Endothelial cell of umbilical vein (primary cell): ENCODE results near the gene NF2. TPM values are rescaled to one million over a fixed set of nuclear protein-coding genes. Genes with fewer than 3 reads are reported as not detected.
A peak's percentile ranks its signal among the peaks of the same experiment; 100 is the strongest.

Experiments used
- BruUV-seq: library from RNA; stranded (reverse); fragments of 400-500 nt; replicated peaks from 2 replicates; lab custom pipeline; 2021; lab: Mats Ljungman, UMichigan
- CTCF ChIA-PET: fragments of 300-600, 350-600 bp; sonication (Branson Sonifier 250); formaldehyde crosslinking; loops from one replicate; lab custom pipeline; 2021; ENCODE audit warnings: antibody characterized with exemption, inconsistent platforms; lab: Charles Lee
- POLR2A ChIA-PET: fragments of 300-600, 350-600 bp; sonication (Branson Sonifier 250); formaldehyde crosslinking; loops from one replicate; lab custom pipeline; 2021; ENCODE audit warnings: antibody characterized with exemption, inconsistent platforms; lab: Charles Lee
- DNase-seq: peaks from one replicate; pipeline ENCODE4 v3.0.0-alpha.2; 2011; ENCODE audit warnings: low read depth, low spot score
- FAIRE-seq: peaks from 2 replicates; lab custom pipeline; 2011; peaks lifted over from hg19 to GRCh38; lab: Jason Lieb, UNC
- H2AFZ ChIP-seq: 2 replicates; pipeline ENCODE4 v1.6.0; 2012; ENCODE audit warnings: low read depth, low read length, control low read depth, inconsistent platforms
- H3K27ac ChIP-seq: 2 replicates; pipeline ENCODE4 v1.5.1; 2011; ENCODE audit warnings: low read depth, mild to moderate bottlenecking, control low read depth, low read length, moderate library complexity; ENCODE audit not compliant: insufficient read depth
- H3K27me3 ChIP-seq, 2 experiments: 2 replicates each; pipeline versions ENCODE4 v1.6.0 to v1.6.1; 2011; ENCODE audit warnings: low read length in 2 of 2, mixed read lengths in 1 of 2; ENCODE audit not compliant: control insufficient read depth in 2 of 2, insufficient read depth in 2 of 2
- H3K36me3 ChIP-seq, 2 experiments: 2 replicates in 1 of 2; 3 replicates in 1 of 2; pipeline ENCODE4 v1.5.1; 2011; ENCODE audit warnings: low read length in 2 of 2, mild to moderate bottlenecking in 1 of 2, moderate library complexity in 1 of 2; ENCODE audit not compliant: control insufficient read depth in 2 of 2, insufficient read depth in 2 of 2; ENCODE audit errors: extremely low read depth in 1 of 2
- H3K4me1 ChIP-seq: 3 replicates; pipeline ENCODE4 v1.5.1; 2011; ENCODE audit warnings: mild to moderate bottlenecking, low read length; ENCODE audit not compliant: control insufficient read depth, insufficient read depth; ENCODE audit errors: extremely low read depth
- H3K4me2 ChIP-seq: 2 replicates; pipeline ENCODE4 v1.6.1; 2011; ENCODE audit warnings: low read length, control low read depth, mixed read lengths; ENCODE audit not compliant: insufficient read depth
- H3K4me3 ChIP-seq, 3 experiments: fragments of 200-600 bp in 1 of 3; sonication (generic), shearing (Covaris generic) in 1 of 3; replicated peaks in 1 of 3; 2 replicates each; pipeline ENCODE4 v1.5.1; 2011 to 2016; ENCODE audit warnings: control low read depth in 3 of 3, low read length in 3 of 3, mild to moderate bottlenecking in 2 of 3, inconsistent platforms in 1 of 3, low read depth in 1 of 3, moderate library complexity in 1 of 3; ENCODE audit not compliant: insufficient read depth in 1 of 3
- H3K79me2 ChIP-seq: 2 replicates; pipeline ENCODE4 v1.6.0; 2012; ENCODE audit warnings: low read length, inconsistent platforms; ENCODE audit not compliant: control insufficient read depth, insufficient read depth
- H3K9ac ChIP-seq: replicated peaks from 2 replicates; pipeline ENCODE3; 2011; ENCODE audit warnings: low read length, control low read depth; ENCODE audit not compliant: insufficient read depth; ENCODE audit errors: extremely low read depth
- H3K9me1 ChIP-seq: replicated peaks from 3 replicates; pipeline ENCODE4 v1.6.0; 2011; ENCODE audit warnings: mild to moderate bottlenecking, low read length; ENCODE audit not compliant: control insufficient read depth, insufficient read depth; ENCODE audit errors: extremely low read depth
- H3K9me3 ChIP-seq: replicated peaks from 2 replicates; pipeline ENCODE4 v1.5.1; 2012; ENCODE audit warnings: low read length, inconsistent platforms; ENCODE audit not compliant: control insufficient read depth, insufficient read depth
- H4K20me1 ChIP-seq: replicated peaks from 2 replicates; pipeline ENCODE3; 2011; ENCODE audit warnings: mild to moderate bottlenecking, low read length; ENCODE audit not compliant: control insufficient read depth, insufficient read depth; ENCODE audit errors: extremely low read depth
- CTCF ChIP-seq, 2 donors: IDR thresholded peaks; 1 replicate in 1 of 2; 2 replicates in 1 of 2; pipeline ENCODE4 v1.5.1; 2011; ENCODE audit warnings: low read length in 2 of 2, mild to moderate bottlenecking in 2 of 2, moderate library complexity in 2 of 2, control low read depth in 1 of 2, inconsistent platforms in 1 of 2, low read depth in 1 of 2; ENCODE audit not compliant: insufficient read depth in 1 of 2; ENCODE audit errors: extremely low read depth in 1 of 2
- EZH2 ChIP-seq: IDR thresholded peaks from 2 replicates; pipeline ENCODE4 v1.6.1; 2012; ENCODE audit warnings: borderline replicate concordance, low read depth, mild to moderate bottlenecking, moderate library complexity, low read length, inconsistent platforms; ENCODE audit not compliant: severe bottlenecking
- FOS ChIP-seq: IDR thresholded peaks from 2 replicates; pipeline ENCODE4 v1.6.1; 2011; ENCODE audit warnings: mild to moderate bottlenecking, low read length, moderate library complexity, borderline replicate concordance; ENCODE audit not compliant: insufficient read depth
- GATA2 ChIP-seq: IDR thresholded peaks from 2 replicates; pipeline ENCODE4 v1.7.0; 2011; ENCODE audit warnings: low read depth, mild to moderate bottlenecking, moderate library complexity, mixed read lengths, low read length; ENCODE audit not compliant: insufficient read length, insufficient read depth
- JUN ChIP-seq: IDR thresholded peaks from 2 replicates; pipeline ENCODE4 v1.6.1; 2011; ENCODE audit warnings: borderline replicate concordance, low read depth; ENCODE audit not compliant: insufficient read length, insufficient read depth
- MAX ChIP-seq: IDR thresholded peaks from 2 replicates; pipeline ENCODE4 v1.6.1; 2011; ENCODE audit not compliant: insufficient read depth, insufficient read length
- MYC ChIP-seq: IDR thresholded peaks from one replicate; pipeline ENCODE4 v1.6.1; 2011; ENCODE audit warnings: mild to moderate bottlenecking, low read depth, low read length
- POLR2A ChIP-seq: IDR thresholded peaks from 2 replicates; pipeline ENCODE4 v1.6.1; 2012; ENCODE audit warnings: low read depth, mild to moderate bottlenecking, control low read depth, low read length
- POLR2AphosphoS5 ChIP-seq: IDR thresholded peaks from 2 replicates; pipeline ENCODE4 v1.6.1; 2012; ENCODE audit warnings: low read depth, mild to moderate bottlenecking, control low read depth, low read length, moderate library complexity; ENCODE audit not compliant: insufficient read depth
- dilution Hi-C: fragments of 300-500 bp; cut with MboI; formaldehyde crosslinking; loops from one replicate; pipeline ENCODE4 v1.15.0; 2019; ENCODE audit warnings: low sequenced_read_pairs; ENCODE audit not compliant: extremely low pct_ligation_motif_present
- intact Hi-C: fragments of 100-400 bp; cut with micrococcal nuclease; formaldehyde crosslinking; loops from one replicate; pipeline ENCODE4 v1.10.0; 2022
- polyA plus RNA-seq, 4 experiments: library from polyadenylated mRNA; depleted of rRNA in 3 of 4; stranded (reverse) in 3 of 4; unstranded in 1 of 4; fragments of >200 nt; gene quantifications; 2 replicates each; pipeline versions ENCODE4 v1.2.1 to v1.2.3, GENCODE V29; 2011 to 2012; ENCODE audit warnings: missing spikeins in 1 of 4
- total RNA-seq: library from RNA; stranded (reverse); gene quantifications from 2 replicates; pipeline ENCODE4 v1.2.3, GENCODE V29; 2021

NF2 gene
- total and polyA plus RNA-seq, 2 donors (not counting 3 experiments of a cell fraction or from before 2014, with no cell fraction given): 27.8 to 115 TPM

- Histone ChIP-seq H3K9ac (no peak overlapping the region), H3K36me3 (no peaks in the 10 kb centered on the region), H3K79me2 (no peaks in the 10 kb centered on the region), H3K9me1 (no peaks in the 10 kb centered on the region), H3K27me3 (no peaks in the 10 kb centered on the region), H3K9me3 (no peaks in the 10 kb centered on the region), H3K4me1 (peaks cover 5% of the 10 kb centered on the region), H4K20me1 (no peaks in the 10 kb centered on the region), H3K4me2 (no peak overlapping the region), H2AFZ (peak overlapping the region; percentile 55), H3K27ac (no peak overlapping the region), H3K4me3 (no peak overlapping the region)
- FAIRE-seq: no peak
- intact Hi-C loops (loop anchor here (2.0 kb wide), 1 partner anchor 29 kb away; the partner anchor contains the start of gene THOC5), dilution Hi-C loops (no loop called here)
- TF ChIP-seq JUN: no peak
- TF ChIP-seq POLR2AphosphoS5: no peak
- no peak for TF ChIP-seq GATA2
- TF ChIP-seq EZH2: no peak
- no peak for TF ChIP-seq FOS
- TF ChIP-seq MYC: no peak
- TF ChIP-seq POLR2A: no peak
- TF ChIP-seq CTCF (IDR thresholded peaks at IDR 0.05; ENCODE audit: extremely low read depth in 1 of 2, insufficient read depth in 1 of 2, low read depth in 1 of 2, low read length in 2 of 2): no peak
- TF ChIP-seq MAX: no peak
- POLR2A ChIA-PET: no interaction called here
- CTCF ChIA-PET: interaction anchor here (1.8 kb wide), 1 partner anchor 8 kb away, joined by 11 read pairs; no protein-coding TSS in a partner anchor
- BruUV-seq: no TSS peak
- no peak for DNase-seq
Measured at GRCh38 chr22:29581799-29582198, 21.6 kb upstream of the NF2 start.
